ENCODE measurements around the gene GSTK1. TPM values are rescaled to one million over a fixed set of nuclear protein-coding genes. Genes with fewer than 3 reads are reported as not detected.
A peak's percentile ranks its signal among the peaks of the same experiment; 100 is the strongest.

GSTK1 gene
- total and polyA plus RNA-seq, 9 of the 15 experiments (the other 6 are each of a cell fraction or from before 2014, with no cell fraction given) = 155 to 441 (median 233) TPM

GRCh38 chr7:143287339-143287934, 24.2 kb downstream of the GSTK1 start (continued):
- TF ChIP-seq FOXJ2 (tag; IDR thresholded peaks at IDR 0.05) (no peak), ESRRA (IDR thresholded peaks at IDR 0.05; ENCODE audit: borderline replicate concordance, low read depth) (no peak), RBM39 (optimal IDR thresholded peaks at IDR 0.05; ENCODE audit: low read depth, low read length) (no peak), JUN (IDR thresholded peaks at IDR 0.05; ENCODE audit: borderline replicate concordance, low read depth, low read length) (no peak), JUN (CRISPR knock-in tag; IDR thresholded peaks at IDR 0.05; ENCODE audit: borderline replicate concordance) (0 out of 2 replicates have a peak, but pooled peaks have one; percentile 89), SIN3B (IDR thresholded peaks at IDR 0.05; ENCODE audit: low read depth) (no peak), ZNF668 (CRISPR knock-in tag; IDR thresholded peaks at IDR 0.05) (no peak), KAT8 (IDR thresholded peaks at IDR 0.05; ENCODE audit: low read depth) (no peak), ZNF311 (CRISPR knock-in tag; IDR thresholded peaks at IDR 0.05) (0 out of 2 replicates have a peak, but pooled peaks have one; percentile 52), HDAC8 (tag; IDR thresholded peaks at IDR 0.05) (peak; percentile 83; the same call in 1 of the 2 replicates), TEAD4 (IDR thresholded peaks at IDR 0.05; ENCODE audit: low read length) (no peak), TEAD4 (CRISPR knock-in tag; IDR thresholded peaks at IDR 0.05; ENCODE audit: borderline replicate concordance) (peak; percentile 75; the same call in 1 of the 2 replicates), KDM1A (IDR thresholded peaks at IDR 0.05) (no peak), PTRF (tag; IDR thresholded peaks at IDR 0.05) (peak; percentile 67; the same call in 1 of the 2 replicates), BRF1 (IDR thresholded peaks at IDR 0.05; ENCODE audit: borderline replicate concordance, extremely low read depth, insufficient read length) (no peak), DACH1 (IDR thresholded peaks at IDR 0.05; ENCODE audit: partially characterized antibody) (no peak), ZNF445 (CRISPR knock-in tag; IDR thresholded peaks at IDR 0.05; ENCODE audit: low read depth) (0 out of 2 replicates have a peak, but pooled peaks have one; percentile 41), SMAD4 (CRISPR knock-in tag; conservative IDR thresholded peaks at IDR 0.05) (peak; percentile 80; the same call in 1 of the 2 replicates)
- TF ChIP-seq, protein P1, sequence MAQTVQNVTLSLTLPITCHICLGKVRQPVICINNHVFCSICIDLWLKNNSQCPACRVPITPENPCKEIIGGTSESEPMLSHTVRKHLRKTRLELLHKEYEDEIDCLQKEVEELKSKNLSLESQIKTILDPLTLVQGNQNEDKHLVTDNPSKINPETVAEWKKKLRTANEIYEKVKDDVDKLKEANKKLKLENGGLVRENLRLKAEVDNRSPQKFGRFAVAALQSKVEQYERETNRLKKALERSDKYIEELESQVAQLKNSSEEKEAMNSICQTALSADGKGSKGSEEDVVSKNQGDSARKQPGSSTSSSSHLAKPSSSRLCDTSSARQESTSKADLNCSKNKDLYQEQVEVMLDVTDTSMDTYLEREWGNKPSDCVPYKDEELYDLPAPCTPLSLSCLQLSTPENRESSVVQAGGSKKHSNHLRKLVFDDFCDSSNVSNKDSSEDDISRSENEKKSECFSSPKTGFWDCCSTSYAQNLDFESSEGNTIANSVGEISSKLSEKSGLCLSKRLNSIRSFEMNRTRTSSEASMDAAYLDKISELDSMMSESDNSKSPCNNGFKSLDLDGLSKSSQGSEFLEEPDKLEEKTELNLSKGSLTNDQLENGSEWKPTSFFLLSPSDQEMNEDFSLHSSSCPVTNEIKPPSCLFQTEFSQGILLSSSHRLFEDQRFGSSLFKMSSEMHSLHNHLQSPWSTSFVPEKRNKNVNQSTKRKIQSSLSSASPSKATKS (CRISPR knock-in tag; IDR thresholded peaks at IDR 0.05) = 0 out of 2 replicates have a peak, but pooled peaks have one; percentile 7
- TF ChIP-seq, protein P2, sequence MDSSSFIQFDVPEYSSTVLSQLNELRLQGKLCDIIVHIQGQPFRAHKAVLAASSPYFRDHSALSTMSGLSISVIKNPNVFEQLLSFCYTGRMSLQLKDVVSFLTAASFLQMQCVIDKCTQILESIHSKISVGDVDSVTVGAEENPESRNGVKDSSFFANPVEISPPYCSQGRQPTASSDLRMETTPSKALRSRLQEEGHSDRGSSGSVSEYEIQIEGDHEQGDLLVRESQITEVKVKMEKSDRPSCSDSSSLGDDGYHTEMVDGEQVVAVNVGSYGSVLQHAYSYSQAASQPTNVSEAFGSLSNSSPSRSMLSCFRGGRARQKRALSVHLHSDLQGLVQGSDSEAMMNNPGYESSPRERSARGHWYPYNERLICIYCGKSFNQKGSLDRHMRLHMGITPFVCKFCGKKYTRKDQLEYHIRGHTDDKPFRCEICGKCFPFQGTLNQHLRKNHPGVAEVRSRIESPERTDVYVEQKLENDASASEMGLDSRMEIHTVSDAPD (CRISPR knock-in tag; IDR thresholded peaks at IDR 0.05) = no peak
- TF ChIP-seq, protein P3, sequence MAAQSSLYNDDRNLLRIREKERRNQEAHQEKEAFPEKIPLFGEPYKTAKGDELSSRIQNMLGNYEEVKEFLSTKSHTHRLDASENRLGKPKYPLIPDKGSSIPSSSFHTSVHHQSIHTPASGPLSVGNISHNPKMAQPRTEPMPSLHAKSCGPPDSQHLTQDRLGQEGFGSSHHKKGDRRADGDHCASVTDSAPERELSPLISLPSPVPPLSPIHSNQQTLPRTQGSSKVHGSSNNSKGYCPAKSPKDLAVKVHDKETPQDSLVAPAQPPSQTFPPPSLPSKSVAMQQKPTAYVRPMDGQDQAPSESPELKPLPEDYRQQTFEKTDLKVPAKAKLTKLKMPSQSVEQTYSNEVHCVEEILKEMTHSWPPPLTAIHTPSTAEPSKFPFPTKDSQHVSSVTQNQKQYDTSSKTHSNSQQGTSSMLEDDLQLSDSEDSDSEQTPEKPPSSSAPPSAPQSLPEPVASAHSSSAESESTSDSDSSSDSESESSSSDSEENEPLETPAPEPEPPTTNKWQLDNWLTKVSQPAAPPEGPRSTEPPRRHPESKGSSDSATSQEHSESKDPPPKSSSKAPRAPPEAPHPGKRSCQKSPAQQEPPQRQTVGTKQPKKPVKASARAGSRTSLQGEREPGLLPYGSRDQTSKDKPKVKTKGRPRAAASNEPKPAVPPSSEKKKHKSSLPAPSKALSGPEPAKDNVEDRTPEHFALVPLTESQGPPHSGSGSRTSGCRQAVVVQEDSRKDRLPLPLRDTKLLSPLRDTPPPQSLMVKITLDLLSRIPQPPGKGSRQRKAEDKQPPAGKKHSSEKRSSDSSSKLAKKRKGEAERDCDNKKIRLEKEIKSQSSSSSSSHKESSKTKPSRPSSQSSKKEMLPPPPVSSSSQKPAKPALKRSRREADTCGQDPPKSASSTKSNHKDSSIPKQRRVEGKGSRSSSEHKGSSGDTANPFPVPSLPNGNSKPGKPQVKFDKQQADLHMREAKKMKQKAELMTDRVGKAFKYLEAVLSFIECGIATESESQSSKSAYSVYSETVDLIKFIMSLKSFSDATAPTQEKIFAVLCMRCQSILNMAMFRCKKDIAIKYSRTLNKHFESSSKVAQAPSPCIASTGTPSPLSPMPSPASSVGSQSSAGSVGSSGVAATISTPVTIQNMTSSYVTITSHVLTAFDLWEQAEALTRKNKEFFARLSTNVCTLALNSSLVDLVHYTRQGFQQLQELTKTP (IDR thresholded peaks at IDR 0.05; ENCODE audit: low read depth in 1 of 2, partially characterized antibody in 2 of 2) = peak in 1 of 2 experiments; percentile 27

All from K562 (cell line).